Fibroblast of the aortic adventitia (primary cell): ENCODE measurements around the gene MALAT1. TPM values are rescaled to one million over a fixed set of nuclear protein-coding genes. Genes with fewer than 3 reads are reported as not detected.

Experiments
- DNase-seq: peaks from one replicate; pipeline ENCODE4 v3.0.0-alpha.2; 2010; ENCODE audit warnings: low read depth
- H3K4me3 ChIP-seq: 2 replicates; pipeline ENCODE4 v1.5.1; 2011; ENCODE audit warnings: low read depth, mild to moderate bottlenecking, control low read depth, low read length, moderate library complexity
- total RNA-seq: library from RNA; depleted of rRNA; stranded (reverse); fragments of >200 nt; gene quantifications from 2 replicates; pipeline ENCODE4 v1.2.3, GENCODE V29; 2012; ENCODE audit warnings: low replicate concordance
- TF ChIP-seq, protein P1 (sequence below): IDR thresholded peaks from 2 replicates; pipeline ENCODE4 v1.5.1; 2011; ENCODE audit warnings: mild to moderate bottlenecking, low read length, control low read depth, inconsistent platforms; ENCODE audit not compliant: insufficient read depth

The MALAT1 gene
- total RNA-seq, 1 donor = 10,787 TPM

DNA sequence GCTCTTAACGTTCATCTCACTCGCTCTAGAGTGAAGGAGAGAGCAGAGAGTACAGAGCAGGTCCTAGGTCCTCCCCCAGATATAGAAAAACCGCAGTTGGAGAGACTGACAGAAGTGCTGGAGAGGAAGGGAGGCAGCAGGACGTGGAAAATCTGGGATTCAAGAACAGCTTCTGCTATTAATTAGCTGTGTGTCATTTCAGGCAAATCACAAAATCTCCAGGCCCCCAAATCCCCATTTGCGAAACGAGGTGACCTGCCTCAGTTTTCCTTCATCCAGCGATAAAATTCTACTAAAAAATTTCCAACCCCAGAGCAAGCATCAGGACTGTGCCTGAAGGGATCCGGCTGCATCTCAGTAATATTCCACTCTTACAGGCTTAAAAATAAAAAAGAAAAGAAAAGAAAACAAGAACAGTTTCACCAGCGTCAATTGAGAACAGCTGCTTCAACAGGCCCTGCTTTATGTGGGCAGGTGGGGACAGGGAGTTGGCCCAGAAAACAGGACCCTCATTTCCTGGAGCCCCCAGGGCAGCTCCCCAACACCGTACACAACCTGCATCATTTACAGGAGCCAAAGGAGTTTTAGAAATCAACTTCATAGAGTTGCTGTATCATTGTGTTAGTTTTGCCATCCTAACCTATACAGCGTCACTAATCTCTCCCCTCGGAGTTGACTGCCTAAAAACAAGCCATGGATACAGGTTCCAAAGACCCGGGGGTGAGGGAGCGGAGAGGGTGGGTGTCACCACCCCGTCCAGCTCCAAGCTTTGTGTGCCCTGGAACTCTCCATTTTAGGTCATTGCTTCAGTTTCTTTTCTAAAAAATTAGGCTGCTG is 2.3 kb upstream of the MALAT1 start:
- peak; percentile 75 for DNase-seq
- peak overlapping the region; percentile 46 for H3K4me3 ChIP-seq

DNA sequence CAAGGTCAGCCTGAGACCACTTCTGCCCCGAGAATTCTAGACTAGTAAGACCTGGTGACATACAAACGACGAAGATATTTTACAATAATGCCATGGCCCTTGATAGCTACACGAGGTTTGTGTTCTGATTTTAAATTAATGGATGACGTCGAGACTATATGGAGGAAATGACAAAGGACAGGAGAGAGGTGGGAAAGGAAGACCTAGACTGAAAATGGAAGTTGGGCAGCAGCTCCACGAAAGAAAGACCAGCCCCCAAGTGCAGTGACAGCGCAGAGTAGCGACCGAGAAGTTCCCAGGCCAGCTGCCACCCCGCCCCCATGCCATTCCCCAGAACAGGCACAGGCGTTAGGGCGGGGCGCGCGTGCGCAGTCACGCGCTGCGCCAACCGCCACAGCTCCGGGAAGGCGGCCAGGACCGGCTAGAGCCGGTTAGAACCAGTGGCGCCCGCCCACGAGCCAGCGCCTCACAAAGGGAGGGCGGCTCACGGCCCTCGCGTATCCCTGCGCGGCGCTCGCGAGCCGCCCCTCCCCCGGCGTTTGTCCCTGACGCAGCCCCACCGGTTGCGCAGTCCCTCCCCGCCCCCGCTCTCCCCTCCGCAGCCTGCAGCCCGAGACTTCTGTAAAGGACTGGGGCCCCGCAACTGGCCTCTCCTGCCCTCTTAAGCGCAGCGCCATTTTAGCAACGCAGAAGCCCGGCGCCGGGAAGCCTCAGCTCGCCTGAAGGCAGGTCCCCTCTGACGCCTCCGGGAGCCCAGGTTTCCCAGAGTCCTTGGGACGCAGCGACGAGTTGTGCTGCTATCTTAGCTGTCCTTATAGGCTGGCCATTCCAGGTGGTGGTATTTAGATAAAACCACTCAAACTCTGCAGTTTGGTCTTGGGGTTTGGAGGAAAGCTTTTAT is 1.5 kb upstream of the MALAT1 start:
- DNase-seq = peak; percentile 97
- H3K4me3 ChIP-seq = peak overlapping the region; percentile 99
- TF ChIP-seq, protein P1, sequence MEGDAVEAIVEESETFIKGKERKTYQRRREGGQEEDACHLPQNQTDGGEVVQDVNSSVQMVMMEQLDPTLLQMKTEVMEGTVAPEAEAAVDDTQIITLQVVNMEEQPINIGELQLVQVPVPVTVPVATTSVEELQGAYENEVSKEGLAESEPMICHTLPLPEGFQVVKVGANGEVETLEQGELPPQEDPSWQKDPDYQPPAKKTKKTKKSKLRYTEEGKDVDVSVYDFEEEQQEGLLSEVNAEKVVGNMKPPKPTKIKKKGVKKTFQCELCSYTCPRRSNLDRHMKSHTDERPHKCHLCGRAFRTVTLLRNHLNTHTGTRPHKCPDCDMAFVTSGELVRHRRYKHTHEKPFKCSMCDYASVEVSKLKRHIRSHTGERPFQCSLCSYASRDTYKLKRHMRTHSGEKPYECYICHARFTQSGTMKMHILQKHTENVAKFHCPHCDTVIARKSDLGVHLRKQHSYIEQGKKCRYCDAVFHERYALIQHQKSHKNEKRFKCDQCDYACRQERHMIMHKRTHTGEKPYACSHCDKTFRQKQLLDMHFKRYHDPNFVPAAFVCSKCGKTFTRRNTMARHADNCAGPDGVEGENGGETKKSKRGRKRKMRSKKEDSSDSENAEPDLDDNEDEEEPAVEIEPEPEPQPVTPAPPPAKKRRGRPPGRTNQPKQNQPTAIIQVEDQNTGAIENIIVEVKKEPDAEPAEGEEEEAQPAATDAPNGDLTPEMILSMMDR = no peak

More for the DNA sequence above, 2.3 kb upstream of the MALAT1 start:
- TF ChIP-seq, protein P1 = no peak

DNA sequence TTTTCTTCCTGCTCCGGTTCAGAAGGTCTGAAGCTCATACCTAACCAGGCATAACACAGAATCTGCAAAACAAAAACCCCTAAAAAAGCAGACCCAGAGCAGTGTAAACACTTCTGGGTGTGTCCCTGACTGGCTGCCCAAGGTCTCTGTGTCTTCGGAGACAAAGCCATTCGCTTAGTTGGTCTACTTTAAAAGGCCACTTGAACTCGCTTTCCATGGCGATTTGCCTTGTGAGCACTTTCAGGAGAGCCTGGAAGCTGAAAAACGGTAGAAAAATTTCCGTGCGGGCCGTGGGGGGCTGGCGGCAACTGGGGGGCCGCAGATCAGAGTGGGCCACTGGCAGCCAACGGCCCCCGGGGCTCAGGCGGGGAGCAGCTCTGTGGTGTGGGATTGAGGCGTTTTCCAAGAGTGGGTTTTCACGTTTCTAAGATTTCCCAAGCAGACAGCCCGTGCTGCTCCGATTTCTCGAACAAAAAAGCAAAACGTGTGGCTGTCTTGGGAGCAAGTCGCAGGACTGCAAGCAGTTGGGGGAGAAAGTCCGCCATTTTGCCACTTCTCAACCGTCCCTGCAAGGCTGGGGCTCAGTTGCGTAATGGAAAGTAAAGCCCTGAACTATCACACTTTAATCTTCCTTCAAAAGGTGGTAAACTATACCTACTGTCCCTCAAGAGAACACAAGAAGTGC is 661 bp upstream of the MALAT1 start:
- peak; percentile 82 for DNase-seq
- peak overlapping the region; percentile 99 for H3K4me3 ChIP-seq
- TF ChIP-seq, protein P1 = no peak

DNA sequence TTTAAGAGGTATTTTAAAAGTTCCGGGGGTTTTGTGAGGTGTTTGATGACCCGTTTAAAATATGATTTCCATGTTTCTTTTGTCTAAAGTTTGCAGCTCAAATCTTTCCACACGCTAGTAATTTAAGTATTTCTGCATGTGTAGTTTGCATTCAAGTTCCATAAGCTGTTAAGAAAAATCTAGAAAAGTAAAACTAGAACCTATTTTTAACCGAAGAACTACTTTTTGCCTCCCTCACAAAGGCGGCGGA is 193 bp upstream of the MALAT1 start:
- DNase-seq = no peak
- TF ChIP-seq, protein P1 = no peak

DNA sequence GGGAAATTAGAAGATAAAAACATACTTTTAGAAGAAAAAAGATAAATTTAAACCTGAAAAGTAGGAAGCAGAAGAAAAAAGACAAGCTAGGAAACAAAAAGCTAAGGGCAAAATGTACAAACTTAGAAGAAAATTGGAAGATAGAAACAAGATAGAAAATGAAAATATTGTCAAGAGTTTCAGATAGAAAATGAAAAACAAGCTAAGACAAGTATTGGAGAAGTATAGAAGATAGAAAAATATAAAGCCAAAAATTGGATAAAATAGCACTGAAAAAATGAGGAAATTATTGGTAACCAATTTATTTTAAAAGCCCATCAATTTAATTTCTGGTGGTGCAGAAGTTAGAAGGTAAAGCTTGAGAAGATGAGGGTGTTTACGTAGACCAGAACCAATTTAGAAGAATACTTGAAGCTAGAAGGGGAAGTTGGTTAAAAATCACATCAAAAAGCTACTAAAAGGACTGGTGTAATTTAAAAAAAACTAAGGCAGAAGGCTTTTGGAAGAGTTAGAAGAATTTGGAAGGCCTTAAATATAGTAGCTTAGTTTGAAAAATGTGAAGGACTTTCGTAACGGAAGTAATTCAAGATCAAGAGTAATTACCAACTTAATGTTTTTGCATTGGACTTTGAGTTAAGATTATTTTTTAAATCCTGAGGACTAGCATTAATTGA is 1.0 kb downstream of the MALAT1 start:
- peak overlapping the region; percentile 99 for H3K4me3 ChIP-seq
- TF ChIP-seq, protein P1 = no peak
- no peak for DNase-seq

More for the DNA sequence above, 193 bp upstream of the MALAT1 start:
- peak overlapping the region; percentile 99 for H3K4me3 ChIP-seq

DNA sequence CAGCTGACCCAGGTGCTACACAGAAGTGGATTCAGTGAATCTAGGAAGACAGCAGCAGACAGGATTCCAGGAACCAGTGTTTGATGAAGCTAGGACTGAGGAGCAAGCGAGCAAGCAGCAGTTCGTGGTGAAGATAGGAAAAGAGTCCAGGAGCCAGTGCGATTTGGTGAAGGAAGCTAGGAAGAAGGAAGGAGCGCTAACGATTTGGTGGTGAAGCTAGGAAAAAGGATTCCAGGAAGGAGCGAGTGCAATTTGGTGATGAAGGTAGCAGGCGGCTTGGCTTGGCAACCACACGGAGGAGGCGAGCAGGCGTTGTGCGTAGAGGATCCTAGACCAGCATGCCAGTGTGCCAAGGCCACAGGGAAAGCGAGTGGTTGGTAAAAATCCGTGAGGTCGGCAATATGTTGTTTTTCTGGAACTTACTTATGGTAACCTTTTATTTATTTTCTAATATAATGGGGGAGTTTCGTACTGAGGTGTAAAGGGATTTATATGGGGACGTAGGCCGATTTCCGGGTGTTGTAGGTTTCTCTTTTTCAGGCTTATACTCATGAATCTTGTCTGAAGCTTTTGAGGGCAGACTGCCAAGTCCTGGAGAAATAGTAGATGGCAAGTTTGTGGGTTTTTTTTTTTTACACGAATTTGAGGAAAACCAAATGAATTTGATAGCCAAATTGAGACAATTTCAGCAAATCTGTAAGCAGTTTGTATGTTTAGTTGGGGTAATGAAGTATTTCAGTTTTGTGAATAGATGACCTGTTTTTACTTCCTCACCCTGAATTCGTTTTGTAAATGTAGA is 1.7 kb downstream of the MALAT1 start:
- peak; percentile 78 for DNase-seq
- peak overlapping the region; percentile 99 for H3K4me3 ChIP-seq
- TF ChIP-seq, protein P1 = no peak
